ENCODE results near the gene GABRG3.

DNA sequence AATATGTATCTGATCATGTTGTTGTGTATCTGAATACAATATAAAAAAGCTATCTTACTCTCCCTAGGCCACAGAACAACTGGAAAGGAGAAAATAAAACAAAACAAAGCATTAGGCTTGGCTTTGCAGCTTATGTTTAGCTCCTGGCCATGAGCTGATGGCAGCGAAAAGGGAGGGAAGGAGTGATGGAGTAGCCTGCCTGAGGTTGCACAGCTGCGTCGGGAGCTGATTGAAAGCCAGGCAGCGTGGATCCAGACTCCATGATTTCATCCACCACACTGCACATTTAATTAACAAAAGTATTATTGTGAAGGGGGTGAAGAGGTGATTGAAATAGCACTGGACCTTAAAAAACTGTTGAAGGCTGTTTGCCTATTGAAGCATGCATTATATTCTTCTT, 212.2 kb downstream of the GABRG3 start:
- TF ChIP-seq POLR2AphosphoS5 (IDR thresholded peaks at IDR 0.05), result no peak
- no peak for TF ChIP-seq EP300 (IDR thresholded peaks at IDR 0.05)
